ENCODE measurements around the gene RTRAF.

Gene RTRAF

GRCh38 chr14:52052288-52052943 is 63.1 kb downstream of the RTRAF start:
- peaks cover 22% of the 10 kb centered on the region for H3K36me3 Mint-ChIP-seq (ENCODE audit: low read depth)
- H3K4me1 Mint-ChIP-seq, result peaks cover 60% of the 10 kb centered on the region
- no peak for TF ChIP-seq CTCF (IDR thresholded peaks at IDR 0.05)
- H3K27me3 Mint-ChIP-seq (ENCODE audit: low read depth, poor library complexity), result no peaks in the 10 kb centered on the region
- no peak overlapping the region for H3K4me3 Mint-ChIP-seq
- peak overlapping the region; percentile 85 for H3K27ac Mint-ChIP-seq
- no peaks in the 10 kb centered on the region for H3K9me3 Mint-ChIP-seq
- no peak for DNase-seq

- Mint-ChIP-seq H3K27ac (no peak overlapping the region), H3K4me3 (no peak overlapping the region), H3K9me3 (no peaks in the 10 kb centered on the region), H3K36me3 (ENCODE audit: low read depth) (peaks cover 22% of the 10 kb centered on the region), H3K4me1 (peaks cover 54% of the 10 kb centered on the region), H3K27me3 (ENCODE audit: low read depth, poor library complexity) (no peaks in the 10 kb centered on the region)
- TF ChIP-seq CTCF (IDR thresholded peaks at IDR 0.05), result no peak
- DNase-seq, result no peak
Measured at GRCh38 chr14:52053044-52053443, 63.7 kb downstream of the RTRAF start.

GRCh38 chr14:52054678-52055077 is 65.3 kb downstream of the RTRAF start:
- H3K27me3 Mint-ChIP-seq (ENCODE audit: low read depth, poor library complexity), result peaks cover 4% of the 10 kb centered on the region
- no peak overlapping the region for H3K4me3 Mint-ChIP-seq
- DNase-seq, result no peak
- H3K36me3 Mint-ChIP-seq (ENCODE audit: low read depth), result peaks cover 22% of the 10 kb centered on the region
- H3K27ac Mint-ChIP-seq, result no peak overlapping the region
- no peak for TF ChIP-seq CTCF (IDR thresholded peaks at IDR 0.05)
- H3K4me1 Mint-ChIP-seq, result peaks cover 38% of the 10 kb centered on the region
- H3K9me3 Mint-ChIP-seq, result no peaks in the 10 kb centered on the region

GRCh38 chr14:52055167-52055566 is 65.8 kb downstream of the RTRAF start:
- no peak overlapping the region for H3K27ac Mint-ChIP-seq
- peaks cover 33% of the 10 kb centered on the region for H3K4me1 Mint-ChIP-seq
- no peaks in the 10 kb centered on the region for H3K9me3 Mint-ChIP-seq
- peaks cover 22% of the 10 kb centered on the region for H3K36me3 Mint-ChIP-seq (ENCODE audit: low read depth)
- TF ChIP-seq CTCF (IDR thresholded peaks at IDR 0.05), result no peak
- DNase-seq, result no peak
- H3K27me3 Mint-ChIP-seq (ENCODE audit: low read depth, poor library complexity), result peaks cover 4% of the 10 kb centered on the region
- H3K4me3 Mint-ChIP-seq, result no peak overlapping the region

- H3K9me3 Mint-ChIP-seq, result no peaks in the 10 kb centered on the region
- H3K27ac Mint-ChIP-seq, result no peak overlapping the region
- TF ChIP-seq CTCF (IDR thresholded peaks at IDR 0.05), result no peak
- no peak for DNase-seq
- peaks cover 24% of the 10 kb centered on the region for H3K4me1 Mint-ChIP-seq
- H3K27me3 Mint-ChIP-seq (ENCODE audit: low read depth, poor library complexity), result peaks cover 4% of the 10 kb centered on the region
- H3K4me3 Mint-ChIP-seq, result no peak overlapping the region
- peaks cover 9% of the 10 kb centered on the region for H3K36me3 Mint-ChIP-seq (ENCODE audit: low read depth)
Measured at GRCh38 chr14:52058341-52058740, 69.0 kb downstream of the RTRAF start.

GRCh38 chr14:52059649-52060048 is 70.3 kb downstream of the RTRAF start:
- Mint-ChIP-seq H3K4me1 (peaks cover 29% of the 10 kb centered on the region), H3K27ac (no peak overlapping the region), H3K4me3 (no peak overlapping the region), H3K36me3 (ENCODE audit: low read depth) (no peaks in the 10 kb centered on the region), H3K9me3 (no peaks in the 10 kb centered on the region), H3K27me3 (ENCODE audit: low read depth, poor library complexity) (peaks cover 4% of the 10 kb centered on the region)
- DNase-seq, result no peak
- TF ChIP-seq CTCF (IDR thresholded peaks at IDR 0.05), result no peak
